Adrenal gland (tissue), 12 donors: ENCODE measurements around the gene SIN3A. TPM values are rescaled to one million over a fixed set of nuclear protein-coding genes. Genes with fewer than 3 reads are reported as not detected.

Source experiments
- DNase-seq, 7 donors: peaks; one replicate each; pipeline ENCODE4 v3.0.0-alpha.2; 2019 to 2020
- H3K27ac ChIP-seq, 5 donors: fragments of 200-600 bp; sonication (generic) in 4 of 5; 1 replicate in 3 of 5; 2 replicates in 2 of 5; pipeline versions ENCODE4 v1.5.1 to v1.8.0; 2016 to 2020; ENCODE audit warnings: mild to moderate bottlenecking in 1 of 5
- H3K27me3 ChIP-seq: fragments of 200-600 bp; 2 replicates; pipeline ENCODE4 v1.8.0; 2021
- H3K36me3 ChIP-seq, 2 donors: fragments of 200-600 bp; replicated peaks in 1 of 2; 1 replicate in 1 of 2; 2 replicates in 1 of 2; pipeline versions ENCODE4 v1.5.1 to v1.8.0; 2018 to 2022
- H3K4me1 ChIP-seq, 2 donors: fragments of 200-600 bp; replicated peaks in 1 of 2; 1 replicate in 1 of 2; 2 replicates in 1 of 2; pipeline versions ENCODE4 v1.5.1 to v1.8.0; 2018 to 2021
- H3K4me3 ChIP-seq, 4 donors: fragments of 200-600 bp; sonication (generic) in 3 of 4; one replicate each; pipeline ENCODE4 v1.5.1; 2016 to 2018
- H3K9me3 ChIP-seq, 3 donors: fragments of 200-600 bp; sonication (generic) in 1 of 3; replicated peaks in 1 of 3; 1 replicate in 2 of 3; 2 replicates in 1 of 3; pipeline versions ENCODE4 v1.5.1 to v1.8.0; 2016 to 2021
- CTCF ChIP-seq, 6 experiments: fragments of 450-650 bp in 4 of 6; fragments of 200-600 bp in 2 of 6; sonication (generic) in 1 of 6; IDR thresholded peaks; 1 replicate in 5 of 6; 2 replicates in 1 of 6; pipeline versions ENCODE4 v1.5.1 to v1.8.0; 2016 to 2021; ENCODE audit warnings: antibody characterized with exemption in 6 of 6, mild to moderate bottlenecking in 2 of 6, moderate library complexity in 1 of 6
- POLR2A ChIP-seq, 2 donors: fragments of 450-650 bp; IDR thresholded peaks; one replicate each; pipeline ENCODE4 v1.6.1; 2017; ENCODE audit warnings: antibody characterized with exemption in 2 of 2, mild to moderate bottlenecking in 2 of 2, moderate library complexity in 1 of 2
- WGBS, 4 donors: extraction: QIAGEN DNeasy Blood & Tissue Kit in 2 of 4; methylation state at CpG; one replicate each; pipeline versions ENCODE4 v1.1.5 to v1.1.7; 2013 to 2017; 5-methylcytosine and 5-hydroxymethylcytosine counted together
- intact Hi-C, 2 donors: fragments of 100-400 bp; cut with DNase I; formaldehyde crosslinking; loops; one replicate each; pipeline versions ENCODE4 v1.14.1 to v1.15.0; 2022 to 2023
- polyA plus RNA-seq, 3 donors: library from polyadenylated mRNA; stranded (reverse); fragments of 200-250 nt in 2 of 3; fragments of 350-450 nt in 1 of 3; fragmentation: Illumina TruSeq in 1 of 3; extraction: RNeasy Lipid Tissue Mini Kit (QIAGEN cat#74804) in 1 of 3; gene quantifications; one replicate each; pipeline ENCODE4 v1.2.3, GENCODE V29; 2013 to 2014
- total RNA-seq, 9 donors: library from RNA; depleted of rRNA in 4 of 9; stranded (reverse); fragments of >200 nt in 4 of 9; fragments of 120-200 nt in 1 of 9; fragmentation: NEBNext Ultra II Directional in 1 of 9; extraction: Animal tissue kit (Norgen Biotek cat#: 25700) in 1 of 9; gene quantifications; one replicate each; pipeline versions ENCODE4 v1.1.0 to v1.2.4, GENCODE V29; 2013 to 2023
- donor health status: healthy with polysubstance abuse.
- donor health status: Bipolar disorder and iron deficiency.
- donor health status: DM: yes; HTN: yes; CAD: no.
- donor health status: DM: no; HTN: no; CAD: no.
- donor health status: DM: no; HTN: no; CAD: no.
- donor health status: DM: yes; HTN: yes; CAD: no.

Gene SIN3A
- total and polyA plus RNA-seq, 12 donors: 11.1 to 72.7 (median 32.0) TPM

GRCh38 chr15:75452865-75453702 lies 1.6 kb upstream of the SIN3A start:
- Histone ChIP-seq H3K4me3 (peak overlapping the region in 3 of 4 donors; percentile 28 to 74 (median 65)), H3K27ac (peak overlapping the region; percentile 83 to 98 (median 91)), H3K36me3 (no peaks in the 10 kb centered on the region), H3K27me3 (no peaks in the 10 kb centered on the region), H3K4me1 (peaks cover 24 to 38% of the 10 kb centered on the region in 2 donors), H3K9me3 (no peaks in the 10 kb centered on the region)
- DNase-seq: peak; percentile 48 to 77 (median 60)
- TF ChIP-seq POLR2A (IDR thresholded peaks at IDR 0.05): no peak
- no peak for TF ChIP-seq CTCF (IDR thresholded peaks at IDR 0.05)
- intact Hi-C loops: loop anchor here in 1 of 2 donors (10.0 kb wide), 1 partner anchor 62 kb away; no protein-coding TSS in a partner anchor
- WGBS, 4 donors: 0 to 2% (median 0%) methylated on average over 10 to 38 of the region's 38 CpGs

GRCh38 chr15:75452364-75452864 lies 924 bp upstream of the SIN3A start:
- peak; percentile 82 to 94 (median 88) for DNase-seq
- Histone ChIP-seq H3K4me3 (peak overlapping the region in 3 of 4 donors; percentile 28 to 74 (median 65)), H3K4me1 (peaks cover 24 to 40% of the 10 kb centered on the region in 2 donors), H3K27ac (peak overlapping the region; percentile 83 to 98 (median 91)), H3K36me3 (no peaks in the 10 kb centered on the region), H3K9me3 (no peaks in the 10 kb centered on the region), H3K27me3 (no peaks in the 10 kb centered on the region)
- WGBS, 4 donors: 0 to 1% (median 0%) methylated on average over 14 to 16 of the region's 16 CpGs
- intact Hi-C loops: loop anchor here in 1 of 2 donors (10.0 kb wide), 1 partner anchor 62 kb away; no protein-coding TSS in a partner anchor
- TF ChIP-seq CTCF (IDR thresholded peaks at IDR 0.05) (no peak), POLR2A (IDR thresholded peaks at IDR 0.05) (no peak)

- TF ChIP-seq CTCF (IDR thresholded peaks at IDR 0.05) (no peak), POLR2A (IDR thresholded peaks at IDR 0.05) (peak in 1 of 2 donors; percentile 23)
- no peak for DNase-seq
- Histone ChIP-seq H3K36me3 (no peaks in the 10 kb centered on the region), H3K27ac (peak overlapping the region; percentile 92 to 98 (median 94)), H3K9me3 (no peaks in the 10 kb centered on the region), H3K4me3 (peak overlapping the region in 3 of 4 donors; percentile 77 to 96 (median 93)), H3K27me3 (no peaks in the 10 kb centered on the region), H3K4me1 (peaks cover 21 to 35% of the 10 kb centered on the region in 2 donors)
- 0 to 1% (median 1%) methylated on average over 4 to 42 of the region's 45 CpGs for WGBS, 4 donors
- intact Hi-C loops: loop anchor here in 1 of 2 donors (10.0 kb wide), 1 partner anchor 64 kb away; no protein-coding TSS in a partner anchor
These were observed 252 bp downstream of the SIN3A start for GRCh38 chr15:75451202-75451673.
